ENCODE data around the gene MAPK4.
"Not testable (repeated sequence)": the region's sequence is repeated elsewhere in the genome, so short reads cannot be mapped to it uniquely, and the experiment has no call there.

The MAPK4 gene

GRCh38 chr18:50706199-50706598 lies 146.3 kb downstream of the MAPK4 start:
- Histone ChIP-seq H3K79me2 (ENCODE audit: insufficient read depth, low read length) (no peaks in the 10 kb centered on the region), H3K4me3 (ENCODE audit: low read depth in 1 of 2, low read length in 2 of 2) (no peak overlapping the region), H3K36me3 (ENCODE audit: insufficient read depth, low read length) (no peaks in the 10 kb centered on the region), H3K9ac (ENCODE audit: low read depth, low read length) (no peak overlapping the region), H2AFZ (ENCODE audit: low read depth, low read length) (no peak overlapping the region), H3K27me3 (ENCODE audit: insufficient read depth, low read length, poor library complexity) (no peaks in the 10 kb centered on the region), H3K27ac (ENCODE audit: low read length) (no peak overlapping the region), H3K9me3 (ENCODE audit: insufficient read depth, low read length, severe bottlenecking) (no peaks in the 10 kb centered on the region), H4K20me1 (ENCODE audit: insufficient read depth, low read length) (no peaks in the 10 kb centered on the region), H3K4me2 (ENCODE audit: insufficient read depth, low read length) (no peak overlapping the region), H3K4me1 (ENCODE audit: insufficient read depth, low read length) (no peaks in the 10 kb centered on the region)
- no peak for TF ChIP-seq EZH2 (IDR thresholded peaks at IDR 0.05; ENCODE audit: borderline replicate concordance, low read depth, low read length, severe bottlenecking)
- no peak for TF ChIP-seq CTCF (IDR thresholded peaks at IDR 0.05; ENCODE audit: borderline replicate concordance, extremely low read depth, low read length, poor library complexity, severe bottlenecking)
- DNase-seq (no peak), ATAC-seq (ENCODE audit: insufficient read depth, low read depth) (no peak)

DNA sequence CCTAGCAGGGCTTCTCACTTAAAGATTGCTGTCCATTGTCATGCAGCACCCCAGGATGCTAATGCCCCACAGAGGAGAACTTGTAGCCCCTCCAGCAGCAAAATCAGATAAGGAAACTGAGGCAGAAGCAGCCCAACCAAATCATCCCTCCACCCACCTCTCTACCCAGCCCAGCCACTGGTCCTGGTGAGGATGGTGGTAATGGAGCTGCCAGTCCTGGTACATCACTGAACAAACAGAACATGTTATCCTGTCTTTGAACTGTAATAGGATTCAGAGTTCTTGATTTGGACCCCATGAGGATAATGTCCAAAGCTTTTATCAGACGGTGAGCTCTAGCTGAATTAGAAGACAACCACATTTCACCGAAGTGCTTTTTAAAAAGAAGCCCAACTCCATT lies 146.8 kb downstream of the MAPK4 start:
- Histone ChIP-seq H3K79me2 (ENCODE audit: insufficient read depth, low read length) (no peaks in the 10 kb centered on the region), H3K4me1 (ENCODE audit: insufficient read depth, low read length) (no peaks in the 10 kb centered on the region), H3K4me3 (ENCODE audit: low read depth in 1 of 2, low read length in 2 of 2) (no peak overlapping the region), H3K4me2 (ENCODE audit: insufficient read depth, low read length) (no peak overlapping the region), H3K27me3 (ENCODE audit: insufficient read depth, low read length, poor library complexity) (no peaks in the 10 kb centered on the region), H3K9me3 (ENCODE audit: insufficient read depth, low read length, severe bottlenecking) (no peaks in the 10 kb centered on the region), H4K20me1 (ENCODE audit: insufficient read depth, low read length) (no peaks in the 10 kb centered on the region), H3K27ac (ENCODE audit: low read length) (no peak overlapping the region), H3K9ac (ENCODE audit: low read depth, low read length) (no peak overlapping the region), H2AFZ (ENCODE audit: low read depth, low read length) (no peak overlapping the region), H3K36me3 (ENCODE audit: insufficient read depth, low read length) (no peaks in the 10 kb centered on the region)
- DNase-seq: no peak
- no peak for ATAC-seq (ENCODE audit: insufficient read depth, low read depth)
- TF ChIP-seq EZH2 (IDR thresholded peaks at IDR 0.05; ENCODE audit: borderline replicate concordance, low read depth, low read length, severe bottlenecking) (no peak), CTCF (IDR thresholded peaks at IDR 0.05; ENCODE audit: borderline replicate concordance, extremely low read depth, low read length, poor library complexity, severe bottlenecking) (no peak)

GRCh38 chr18:50707297-50707696 lies 147.4 kb downstream of the MAPK4 start:
- ATAC-seq (ENCODE audit: insufficient read depth, low read depth); H3K36me3 ChIP-seq (ENCODE audit: insufficient read depth, low read length): not testable (repeated sequence)

GRCh38 chr18:50707855-50708469 lies 148.1 kb downstream of the MAPK4 start:
- Histone ChIP-seq H3K9ac (ENCODE audit: low read depth, low read length) (no peak overlapping the region), H3K4me3 (ENCODE audit: low read depth in 1 of 2, low read length in 2 of 2) (no peak overlapping the region), H3K4me2 (ENCODE audit: insufficient read depth, low read length) (no peak overlapping the region), H4K20me1 (ENCODE audit: insufficient read depth, low read length) (no peaks in the 10 kb centered on the region), H3K79me2 (ENCODE audit: insufficient read depth, low read length) (no peaks in the 10 kb centered on the region), H3K27me3 (ENCODE audit: insufficient read depth, low read length, poor library complexity) (no peaks in the 10 kb centered on the region), H2AFZ (ENCODE audit: low read depth, low read length) (no peak overlapping the region), H3K4me1 (ENCODE audit: insufficient read depth, low read length) (no peaks in the 10 kb centered on the region), H3K9me3 (ENCODE audit: insufficient read depth, low read length, severe bottlenecking) (no peaks in the 10 kb centered on the region), H3K36me3 (ENCODE audit: insufficient read depth, low read length) (no peaks in the 10 kb centered on the region), H3K27ac (ENCODE audit: low read length) (no peak overlapping the region)
- ATAC-seq (ENCODE audit: insufficient read depth, low read depth) (no peak), DNase-seq (no peak)
- no peak for TF ChIP-seq CTCF (IDR thresholded peaks at IDR 0.05; ENCODE audit: borderline replicate concordance, extremely low read depth, low read length, poor library complexity, severe bottlenecking)
- no peak for TF ChIP-seq EZH2 (IDR thresholded peaks at IDR 0.05; ENCODE audit: borderline replicate concordance, low read depth, low read length, severe bottlenecking)

More at GRCh38 chr18:50707297-50707696, 147.4 kb downstream of the MAPK4 start:
- not testable (repeated sequence) for H3K9me3 ChIP-seq (ENCODE audit: insufficient read depth, low read length, severe bottlenecking); H3K4me2 ChIP-seq (ENCODE audit: insufficient read depth, low read length); H3K27me3 ChIP-seq (ENCODE audit: insufficient read depth, low read length, poor library complexity); H3K79me2 ChIP-seq (ENCODE audit: insufficient read depth, low read length); H3K4me3 ChIP-seq (ENCODE audit: low read depth in 1 of 2, low read length in 2 of 2); DNase-seq; H3K4me1 ChIP-seq (ENCODE audit: insufficient read depth, low read length); H3K9ac ChIP-seq (ENCODE audit: low read depth, low read length); H3K27ac ChIP-seq (ENCODE audit: low read length); H2AFZ ChIP-seq (ENCODE audit: low read depth, low read length); H4K20me1 ChIP-seq (ENCODE audit: insufficient read depth, low read length)

Data from DND-41 (cell line).